Measurements from ENCODE around the gene TMC7.

GRCh38 chr16:18979936-18980335, 3.8 kb upstream of the TMC7 start:
- no peak for TF ChIP-seq POLR2A (IDR thresholded peaks at IDR 0.05; ENCODE audit: borderline replicate concordance, extremely low read depth, insufficient read depth, insufficient read length)
- no peak for TF ChIP-seq POLR2AphosphoS5 (IDR thresholded peaks at IDR 0.05; ENCODE audit: low read depth, low read length)
- TF ChIP-seq, protein P1, sequence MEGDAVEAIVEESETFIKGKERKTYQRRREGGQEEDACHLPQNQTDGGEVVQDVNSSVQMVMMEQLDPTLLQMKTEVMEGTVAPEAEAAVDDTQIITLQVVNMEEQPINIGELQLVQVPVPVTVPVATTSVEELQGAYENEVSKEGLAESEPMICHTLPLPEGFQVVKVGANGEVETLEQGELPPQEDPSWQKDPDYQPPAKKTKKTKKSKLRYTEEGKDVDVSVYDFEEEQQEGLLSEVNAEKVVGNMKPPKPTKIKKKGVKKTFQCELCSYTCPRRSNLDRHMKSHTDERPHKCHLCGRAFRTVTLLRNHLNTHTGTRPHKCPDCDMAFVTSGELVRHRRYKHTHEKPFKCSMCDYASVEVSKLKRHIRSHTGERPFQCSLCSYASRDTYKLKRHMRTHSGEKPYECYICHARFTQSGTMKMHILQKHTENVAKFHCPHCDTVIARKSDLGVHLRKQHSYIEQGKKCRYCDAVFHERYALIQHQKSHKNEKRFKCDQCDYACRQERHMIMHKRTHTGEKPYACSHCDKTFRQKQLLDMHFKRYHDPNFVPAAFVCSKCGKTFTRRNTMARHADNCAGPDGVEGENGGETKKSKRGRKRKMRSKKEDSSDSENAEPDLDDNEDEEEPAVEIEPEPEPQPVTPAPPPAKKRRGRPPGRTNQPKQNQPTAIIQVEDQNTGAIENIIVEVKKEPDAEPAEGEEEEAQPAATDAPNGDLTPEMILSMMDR (IDR thresholded peaks at IDR 0.05 in 2 of 3, conservative IDR thresholded peaks at IDR 0.05 in 1 of 3; ENCODE audit: borderline replicate concordance in 1 of 3, insufficient read depth in 1 of 3, low read depth in 2 of 3, low read length in 2 of 3) = no peak
- TF ChIP-seq EZH2 (IDR thresholded peaks at IDR 0.05) = no peak
